Prostate gland (tissue), 2 donors: Measurements from ENCODE around the gene RARG.

Experiments used
- POLR2A ChIP-seq: fragments of 450-650 bp; IDR thresholded peaks from one replicate; pipeline ENCODE4 v1.6.1; 2016; ENCODE audit warnings: antibody characterized with exemption, mild to moderate bottlenecking
- TF ChIP-seq, protein P1 (sequence below), 4 experiments: fragments of 200-600 bp in 2 of 4; fragments of 450-650 bp in 2 of 4; sonication (generic) in 2 of 4; IDR thresholded peaks; 1 replicate in 3 of 4; 2 replicates in 1 of 4; pipeline ENCODE4 v1.5.1; 2016 to 2019; ENCODE audit warnings: antibody characterized with exemption in 4 of 4, mild to moderate bottlenecking in 2 of 4, moderate library complexity in 2 of 4

DNA sequence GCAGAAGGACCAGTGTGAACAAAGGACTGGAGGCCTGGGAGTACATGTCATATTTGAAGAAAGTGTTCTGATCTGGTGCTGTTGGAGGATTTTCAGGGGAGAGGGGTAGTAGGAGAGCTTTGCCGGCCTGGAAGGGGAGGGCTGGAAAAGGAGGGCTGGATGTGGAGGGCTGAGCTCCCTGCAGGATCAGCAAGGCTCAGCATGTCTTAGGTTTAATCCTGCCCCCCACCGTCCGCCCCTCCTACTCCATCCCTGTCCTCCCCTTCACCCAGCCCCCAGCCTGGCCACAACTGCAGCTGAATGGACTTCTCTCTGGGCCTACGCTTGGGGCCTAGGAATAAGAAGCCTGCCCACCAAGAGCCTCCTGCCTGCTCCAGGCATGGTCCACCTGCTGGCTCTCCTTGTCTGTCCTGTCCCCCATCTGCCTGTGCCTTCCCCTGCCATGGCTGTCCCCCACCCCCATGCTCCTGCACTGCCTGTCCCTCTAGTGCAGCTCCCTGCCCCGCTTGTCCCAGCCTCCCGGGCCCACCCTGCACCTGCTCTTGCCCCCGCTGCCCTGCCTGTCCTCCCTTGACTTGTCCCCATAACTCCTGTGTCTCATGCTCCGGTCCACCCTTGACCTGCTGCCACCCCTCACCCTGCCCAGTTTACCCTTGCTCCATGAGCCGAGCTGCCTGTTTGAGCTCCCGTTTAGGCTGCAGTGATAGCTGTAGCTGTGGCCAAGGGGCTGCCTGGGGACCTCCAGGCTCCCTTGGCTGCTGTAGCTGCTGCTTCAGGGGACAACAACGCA lies 9.8 kb upstream of the RARG start:
- TF ChIP-seq, protein P1, sequence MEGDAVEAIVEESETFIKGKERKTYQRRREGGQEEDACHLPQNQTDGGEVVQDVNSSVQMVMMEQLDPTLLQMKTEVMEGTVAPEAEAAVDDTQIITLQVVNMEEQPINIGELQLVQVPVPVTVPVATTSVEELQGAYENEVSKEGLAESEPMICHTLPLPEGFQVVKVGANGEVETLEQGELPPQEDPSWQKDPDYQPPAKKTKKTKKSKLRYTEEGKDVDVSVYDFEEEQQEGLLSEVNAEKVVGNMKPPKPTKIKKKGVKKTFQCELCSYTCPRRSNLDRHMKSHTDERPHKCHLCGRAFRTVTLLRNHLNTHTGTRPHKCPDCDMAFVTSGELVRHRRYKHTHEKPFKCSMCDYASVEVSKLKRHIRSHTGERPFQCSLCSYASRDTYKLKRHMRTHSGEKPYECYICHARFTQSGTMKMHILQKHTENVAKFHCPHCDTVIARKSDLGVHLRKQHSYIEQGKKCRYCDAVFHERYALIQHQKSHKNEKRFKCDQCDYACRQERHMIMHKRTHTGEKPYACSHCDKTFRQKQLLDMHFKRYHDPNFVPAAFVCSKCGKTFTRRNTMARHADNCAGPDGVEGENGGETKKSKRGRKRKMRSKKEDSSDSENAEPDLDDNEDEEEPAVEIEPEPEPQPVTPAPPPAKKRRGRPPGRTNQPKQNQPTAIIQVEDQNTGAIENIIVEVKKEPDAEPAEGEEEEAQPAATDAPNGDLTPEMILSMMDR (IDR thresholded peaks at IDR 0.05) = no peak
- TF ChIP-seq POLR2A = no peak
